GM18909 (cell line): ENCODE measurements around the gene FILIP1L.

Experiments
- ATAC-seq: cut with Tn5 transposase; IDR thresholded peaks from one replicate; pipeline ENCODE4 v1.9.1; 2021; ENCODE audit warnings: mild to moderate bottlenecking; ENCODE audit not compliant: unreplicated experiment, poor library complexity

The FILIP1L gene

DNA sequence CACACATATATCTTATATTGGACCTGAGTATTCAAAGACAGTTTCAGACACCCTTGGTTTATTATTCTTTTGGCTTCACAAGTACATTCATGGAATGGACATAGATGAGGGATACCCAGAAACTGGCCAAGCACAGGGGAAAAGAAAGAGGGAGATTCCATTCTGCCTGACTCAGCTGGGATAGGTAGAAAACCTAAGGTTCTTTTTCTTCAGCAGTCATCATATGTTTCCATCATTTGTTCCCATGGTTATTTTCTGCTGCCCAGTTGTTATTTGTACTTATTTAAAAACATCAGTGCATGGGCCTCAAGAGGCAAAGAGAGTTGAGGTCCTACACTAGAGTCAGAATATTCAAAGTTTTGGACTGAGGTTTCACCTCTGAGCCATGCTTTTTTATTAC, 91.8 kb downstream of the FILIP1L start:
- no peak for ATAC-seq

DNA sequence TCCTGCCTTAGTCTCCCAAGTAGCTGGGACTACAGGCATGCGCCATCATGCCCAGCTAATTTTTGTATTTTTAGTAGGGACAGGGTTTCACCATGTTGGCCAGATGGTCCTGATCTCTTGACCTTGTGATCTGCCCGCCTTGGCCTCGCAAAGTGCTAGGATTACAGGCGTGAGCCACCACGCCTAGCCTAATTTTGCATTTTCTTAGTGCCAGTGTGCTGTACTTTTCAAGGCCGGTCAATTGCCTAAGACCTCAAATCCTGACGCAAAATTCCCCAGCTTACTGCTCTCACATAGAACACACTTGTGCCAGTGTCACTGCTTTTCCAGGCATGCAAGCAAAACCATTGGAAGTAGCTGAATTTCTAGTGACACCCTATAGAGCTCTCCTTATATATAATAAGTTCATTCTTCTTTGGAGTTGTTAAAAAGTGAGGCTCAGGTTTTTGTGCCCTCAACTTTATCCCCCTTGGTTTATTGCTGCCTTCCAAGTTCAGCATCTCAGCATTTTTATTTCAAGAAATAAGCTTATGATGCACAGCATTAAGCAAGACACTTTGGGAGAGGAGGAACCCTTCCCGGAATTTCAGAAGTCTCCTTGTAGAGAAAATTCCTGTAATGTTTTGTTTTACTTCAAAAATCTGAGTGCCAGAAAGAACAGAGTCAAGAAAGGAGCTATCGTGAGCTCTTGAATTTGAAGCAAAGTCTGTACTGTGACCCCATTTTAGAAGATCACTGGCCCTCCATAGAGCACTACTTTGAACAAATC, 93.2 kb downstream of the FILIP1L start:
- ATAC-seq, result no peak

DNA sequence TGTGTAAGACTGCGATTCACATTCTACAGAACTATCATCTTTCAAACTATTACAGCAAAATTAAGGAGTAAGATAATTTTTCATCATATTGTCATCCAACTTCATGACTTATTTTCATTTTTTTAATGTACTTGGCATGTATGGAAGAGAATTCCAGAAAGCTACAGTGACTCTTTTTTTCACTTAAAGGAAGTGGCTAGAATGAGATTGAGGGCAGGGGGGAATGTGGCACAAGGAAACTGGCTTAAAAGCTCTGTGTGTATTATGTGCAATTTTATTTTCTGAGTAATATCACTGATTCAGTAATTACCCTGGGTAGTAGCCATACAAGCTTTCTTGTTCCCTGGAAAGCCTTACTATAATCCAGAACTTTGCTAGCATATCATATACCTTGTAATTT, 94.6 kb downstream of the FILIP1L start:
- no peak for ATAC-seq

- no peak for ATAC-seq
These were observed 95.5 kb downstream of the FILIP1L start for GRCh38 chr3:100018806-100019205.

DNA sequence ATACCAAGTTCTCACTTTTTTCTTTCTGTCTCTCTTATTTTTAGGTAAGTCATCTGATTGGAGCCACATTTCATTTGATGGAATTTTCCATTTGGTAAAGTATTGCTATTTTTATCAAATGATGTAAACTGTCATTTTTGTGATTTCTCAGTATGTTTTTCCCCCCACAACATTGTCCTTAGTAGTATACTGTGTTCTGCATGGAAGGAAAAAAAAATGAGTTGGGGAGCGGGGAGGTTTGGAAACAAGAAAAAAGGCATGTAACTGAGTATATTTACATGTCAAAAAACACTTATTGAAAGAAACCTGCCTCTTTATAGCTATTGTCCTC, 104.2 kb downstream of the FILIP1L start:
- no peak for ATAC-seq

DNA sequence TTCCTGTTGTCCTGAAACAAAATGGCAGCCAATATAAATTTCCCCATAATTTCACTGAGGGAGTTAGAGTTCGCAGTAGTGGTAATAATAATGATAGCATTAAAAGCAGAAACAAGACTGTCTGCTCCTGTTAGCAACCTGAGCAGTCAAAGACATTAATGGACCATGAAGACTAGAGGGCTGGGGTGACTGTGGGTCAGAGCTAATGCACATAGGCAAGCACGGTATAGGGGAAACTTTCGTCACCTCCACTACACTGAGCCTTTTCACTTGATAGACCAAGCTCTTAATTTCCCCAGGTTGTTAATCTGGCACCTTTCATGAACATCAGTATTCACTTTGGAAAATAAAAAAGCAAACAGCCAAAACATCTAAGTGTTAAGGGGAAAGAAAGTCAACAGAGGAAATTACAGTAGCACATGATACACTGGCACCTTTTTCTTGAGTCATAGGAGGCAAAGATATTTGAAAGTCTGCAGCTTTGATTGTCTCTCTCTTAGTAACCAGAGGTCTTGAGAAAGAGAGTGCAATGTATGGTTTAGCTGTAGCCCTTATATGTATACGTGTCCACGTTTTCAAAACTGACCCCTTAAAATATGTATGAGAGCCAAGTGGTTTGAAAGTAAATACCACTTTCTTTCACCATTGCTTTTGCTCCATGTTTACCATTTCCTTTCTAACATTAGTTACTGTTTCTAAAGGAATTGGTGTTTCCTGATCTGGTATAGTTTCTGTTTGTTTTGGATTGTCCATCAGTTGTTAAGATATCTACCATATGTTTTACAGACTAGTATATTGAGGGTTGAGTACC, 104.8 kb downstream of the FILIP1L start:
- no peak for ATAC-seq

DNA sequence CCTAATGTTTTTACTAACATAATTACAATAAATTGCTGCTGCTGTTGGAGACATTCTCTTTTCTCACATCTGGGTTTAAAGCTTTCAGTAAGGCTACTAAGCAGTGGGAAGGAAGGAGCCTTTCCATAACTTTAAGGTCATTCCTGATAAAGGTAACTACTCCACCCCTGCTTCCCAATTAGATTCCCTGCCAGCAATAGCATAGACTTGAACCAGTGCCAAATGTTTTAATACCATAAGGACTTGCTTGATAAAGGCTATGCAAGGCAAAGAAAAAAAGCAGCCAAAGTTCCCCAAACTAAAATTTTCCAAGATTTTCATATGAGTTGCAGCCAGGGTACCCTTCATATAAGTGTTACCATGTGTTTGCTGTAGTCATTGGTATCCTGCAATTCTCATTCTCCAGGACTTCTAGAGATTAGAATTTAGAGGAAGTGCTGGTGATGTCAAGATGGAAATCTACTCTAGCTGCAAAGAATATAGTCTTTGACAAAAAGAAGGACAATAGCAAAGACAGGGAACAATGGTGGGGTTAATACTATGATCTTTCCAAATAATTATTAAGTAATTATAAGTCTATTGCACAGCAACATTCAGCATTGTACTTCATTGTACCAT, 106.1 kb downstream of the FILIP1L start:
- ATAC-seq, result no peak

GRCh38 chr3:100007313-100007712, 107.0 kb downstream of the FILIP1L start:
- no peak for ATAC-seq

DNA sequence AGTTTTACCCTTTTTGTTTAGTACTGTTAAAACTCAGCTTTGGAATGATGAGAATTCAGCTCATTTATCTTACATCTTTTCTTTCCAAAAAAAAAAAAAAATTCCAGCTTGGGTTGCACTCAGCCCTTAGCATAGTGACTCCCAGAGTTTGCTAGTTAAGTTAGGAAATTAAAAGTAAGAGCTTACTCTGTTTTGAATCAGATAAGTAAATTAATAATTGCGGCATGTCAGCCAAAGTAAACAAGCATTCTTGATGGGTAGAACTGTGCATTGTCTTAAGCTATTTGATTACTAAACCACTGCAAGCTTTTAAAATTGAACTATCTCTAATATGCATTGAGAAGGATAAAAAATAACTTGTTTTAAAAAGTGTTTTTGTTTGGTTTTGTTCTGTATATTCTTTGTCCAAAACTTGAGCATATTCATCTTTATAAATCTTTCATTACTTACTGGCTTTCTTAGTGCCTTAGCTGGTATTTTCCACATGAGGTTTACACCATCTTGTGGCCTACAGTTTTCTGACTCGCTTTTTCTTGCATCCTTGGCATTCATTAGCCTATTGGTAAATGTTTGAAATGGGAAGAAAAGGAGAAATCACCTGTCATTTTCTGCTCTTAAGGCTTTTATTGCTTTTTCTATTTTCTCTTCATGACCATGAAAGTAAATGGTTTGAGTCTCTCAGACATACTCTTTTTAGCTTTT, 107.6 kb downstream of the FILIP1L start:
- ATAC-seq, result no peak

GRCh38 chr3:100005665-100006393, 108.5 kb downstream of the FILIP1L start:
- no peak for ATAC-seq

GRCh38 chr3:100004931-100005330, 109.4 kb downstream of the FILIP1L start:
- ATAC-seq, result no peak

- no peak for ATAC-seq
These were observed 110.4 kb downstream of the FILIP1L start for GRCh38 chr3:100003609-100004503.

DNA sequence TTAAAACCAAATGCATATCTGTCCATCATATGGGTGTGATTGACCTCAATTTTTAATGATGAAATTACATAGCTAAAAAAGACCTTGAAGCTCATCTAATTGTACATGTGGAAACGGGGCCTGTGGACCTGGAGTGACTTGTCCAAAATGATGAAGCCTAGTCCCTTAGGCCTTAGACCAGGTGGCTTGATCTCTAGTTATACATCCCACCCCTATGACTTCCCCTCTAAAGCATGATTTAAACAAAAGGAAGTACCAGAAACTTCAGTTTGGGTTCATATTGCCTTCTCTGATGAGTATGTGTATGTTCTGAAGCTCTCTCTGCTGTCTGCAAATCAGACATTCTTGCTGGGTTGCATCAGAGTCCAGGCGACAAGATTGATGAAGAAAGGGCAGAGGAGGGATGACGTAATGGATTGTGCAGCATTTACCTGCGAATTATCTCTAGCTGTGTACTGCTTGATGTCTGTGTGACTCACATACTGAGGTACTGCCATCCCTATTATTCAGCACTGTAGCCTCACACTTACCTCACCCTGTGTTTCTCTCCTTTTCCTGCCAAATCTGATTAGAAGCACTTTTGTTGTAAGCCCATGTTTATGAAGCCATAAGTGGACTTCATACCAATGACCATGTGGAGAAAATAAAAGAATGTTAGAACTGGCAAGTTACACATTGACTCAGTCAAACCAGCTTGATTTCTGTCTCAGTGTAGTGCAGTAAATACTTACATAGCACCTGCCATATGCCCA, 111.5 kb downstream of the FILIP1L start:
- ATAC-seq, result no peak

- ATAC-seq, result no peak
These were observed 112.6 kb downstream of the FILIP1L start for GRCh38 chr3:100001526-100002270.

GRCh38 chr3:100001083-100001482, 113.2 kb downstream of the FILIP1L start:
- no peak for ATAC-seq

GRCh38 chr3:99999536-99999935, 114.8 kb downstream of the FILIP1L start:
- ATAC-seq, result no peak

DNA sequence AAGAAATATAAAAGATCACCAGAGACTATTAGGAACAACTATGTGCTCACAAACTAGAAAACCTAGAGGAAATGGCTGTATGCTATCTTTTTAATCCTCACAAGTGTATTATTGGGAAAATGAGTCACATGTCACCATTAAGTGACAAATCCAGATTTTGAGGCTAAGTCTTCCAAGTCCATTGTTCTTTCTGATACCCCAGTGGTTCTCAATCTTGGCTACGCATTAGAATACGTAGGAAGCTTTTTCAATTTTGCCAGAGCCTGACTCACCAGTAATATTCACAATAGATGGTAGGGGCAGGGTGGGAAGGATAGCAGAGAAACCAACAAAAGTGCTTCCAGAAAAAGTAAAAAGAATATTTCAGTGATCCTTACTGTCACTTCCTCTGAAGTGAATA, 117.0 kb downstream of the FILIP1L start:
- no peak for ATAC-seq

GRCh38 chr3:99990179-99990578, 124.1 kb downstream of the FILIP1L start:
- no peak for ATAC-seq
